AG04450 (cell line): ENCODE measurements around the gene F8A2. TPM values are rescaled to one million over a fixed set of nuclear protein-coding genes. Genes with fewer than 3 reads are reported as not detected.
"Not testable (repeated sequence)": the region's sequence is repeated elsewhere in the genome, so short reads cannot be mapped to it uniquely, and the experiment has no call there.

Experiments used
- CTCF ChIA-PET: fragments of 300-600, 350-600 bp; formaldehyde crosslinking; extraction: SDS; loops from one replicate; lab custom pipeline; 2022; ENCODE audit warnings: antibody characterized with exemption, inconsistent platforms; lab: Charles Lee
- POLR2A ChIA-PET: fragments of 350-600 bp; formaldehyde crosslinking; extraction: SDS; loops from one replicate; lab custom pipeline; 2021; ENCODE audit warnings: antibody characterized with exemption, inconsistent platforms; lab: Yijun Ruan, JAX
- DNase-seq: peaks from one replicate; pipeline ENCODE4 v3.0.0-alpha.2; 2011; ENCODE audit warnings: low read depth, low spot score
- H3K27ac ChIP-seq: one replicate; pipeline ENCODE4 v1.5.1; 2012; ENCODE audit warnings: low read depth, low read length, control low read depth
- H3K27me3 ChIP-seq: one replicate; pipeline ENCODE4 v1.6.0; 2012; ENCODE audit warnings: low read length; ENCODE audit not compliant: control insufficient read depth, insufficient read depth
- H3K4me3 ChIP-seq: 2 replicates; pipeline ENCODE4 v1.5.1; 2011; ENCODE audit warnings: mild to moderate bottlenecking, low read depth, low read length, control low read depth
- H3K9me3 ChIP-seq: 2 replicates; pipeline ENCODE4 v1.5.1; 2012; ENCODE audit warnings: low read length; ENCODE audit not compliant: control insufficient read depth, insufficient read depth
- CTCF ChIP-seq: IDR thresholded peaks from 2 replicates; pipeline ENCODE4 v1.5.1; 2011; ENCODE audit warnings: low read depth, low read length, control low read depth, inconsistent platforms
- polyA minus RNA-seq: library from RNA; depleted of rRNA, polyadenylated mRNA; stranded (reverse); fragments of >200 nt; gene quantifications from 2 replicates; pipeline ENCODE4 v1.2.3, GENCODE V29; 2011; rRNA and poly(A)+ RNA removed
- polyA plus RNA-seq: library from polyadenylated mRNA; depleted of rRNA; stranded (reverse); fragments of >200 nt; gene quantifications from 2 replicates; pipeline ENCODE4 v1.2.3, GENCODE V29; 2011; rRNA removed

The F8A2 gene
- polyA plus RNA-seq (not detected in 2 replicates), polyA minus RNA-seq (not detected in 2 replicates)

GRCh38 chrX:155381843-155382528 lies at the start of gene F8A2:
Gene F8A2, plus strand, starts transcription at chrX:155382095. Its CDS starts 20 bp downstream, at chrX:155382115.
- H3K27me3 ChIP-seq, H3K9me3 ChIP-seq, H3K4me3 ChIP-seq, POLR2A ChIA-PET, CTCF ChIA-PET, DNase-seq, H3K27ac ChIP-seq: not testable (repeated sequence)

- Histone ChIP-seq H3K27ac (no peak overlapping the region), H3K9me3 (no peaks in the 10 kb centered on the region), H3K27me3 (no peaks in the 10 kb centered on the region), H3K4me3 (no peak overlapping the region)
- no peak for TF ChIP-seq CTCF
- no peak for DNase-seq
- ChIA-PET CTCF (no interaction called here), POLR2A (no interaction called here)
Measured at GRCh38 chrX:155333544-155334100, 48.3 kb upstream of the F8A2 start.

GRCh38 chrX:155334486-155335336 lies 47.2 kb upstream of the F8A2 start, which contains the start of gene CLIC2:
Gene CLIC2, minus strand, starts transcription at chrX:155334614. Its CDS starts 187 bp downstream, at chrX:155334427.
- Histone ChIP-seq H3K27me3 (no peaks in the 10 kb centered on the region), H3K27ac (peak within 1 kb of the TSS; percentile 39), H3K4me3 (no peak within 1 kb of the TSS), H3K9me3 (no peaks in the 10 kb centered on the region)
- DNase-seq, result peak; percentile 59
- CTCF ChIA-PET, result no interaction called here
- no peak for TF ChIP-seq CTCF
- POLR2A ChIA-PET, result no interaction called here

GRCh38 chrX:155335337-155335712 lies 46.6 kb upstream of the F8A2 start:
- DNase-seq, H3K4me3 ChIP-seq, POLR2A ChIA-PET, H3K27me3 ChIP-seq, CTCF ChIA-PET, H3K9me3 ChIP-seq, H3K27ac ChIP-seq: not testable (repeated sequence)

- H3K4me3 ChIP-seq, H3K9me3 ChIP-seq, DNase-seq, POLR2A ChIA-PET, H3K27me3 ChIP-seq, CTCF ChIA-PET, H3K27ac ChIP-seq: not testable (repeated sequence)
Measured at GRCh38 chrX:155345689-155346088, 36.2 kb upstream of the F8A2 start.

- H3K9me3 ChIP-seq, H3K27me3 ChIP-seq, DNase-seq, POLR2A ChIA-PET, CTCF ChIA-PET, H3K27ac ChIP-seq, H3K4me3 ChIP-seq: not testable (repeated sequence)
Measured at GRCh38 chrX:155349448-155349847, 32.4 kb upstream of the F8A2 start.

- DNase-seq, H3K27ac ChIP-seq, CTCF ChIA-PET, H3K27me3 ChIP-seq, H3K9me3 ChIP-seq, POLR2A ChIA-PET, H3K4me3 ChIP-seq: not testable (repeated sequence)
Measured at GRCh38 chrX:155363712-155364111, 18.2 kb upstream of the F8A2 start.

GRCh38 chrX:155373777-155374458 lies 8.0 kb upstream of the F8A2 start:
- CTCF ChIA-PET, result not testable (repeated sequence)

GRCh38 chrX:155379802-155380201 lies 2.1 kb upstream of the F8A2 start:
- CTCF ChIA-PET, H3K27me3 ChIP-seq, H3K4me3 ChIP-seq, H3K27ac ChIP-seq, DNase-seq, H3K9me3 ChIP-seq, POLR2A ChIA-PET: not testable (repeated sequence)

More at GRCh38 chrX:155373777-155374458, 8.0 kb upstream of the F8A2 start:
- H3K4me3 ChIP-seq, H3K9me3 ChIP-seq, H3K27ac ChIP-seq, H3K27me3 ChIP-seq, POLR2A ChIA-PET, DNase-seq: not testable (repeated sequence)
